Thoracic aorta (tissue), 2 donors: ENCODE data around the gene MS4A8. TPM values are rescaled to one million over a fixed set of nuclear protein-coding genes. Genes with fewer than 3 reads are reported as not detected.
"Not testable (repeated sequence)": the region's sequence is repeated elsewhere in the genome, so short reads cannot be mapped to it uniquely, and the experiment has no call there.

Experiments
- ATAC-seq: fragments of 150-250 bp; one replicate; pipeline ENCODE4 v1.8.0; 2017; ENCODE audit warnings: low read depth; ENCODE audit not compliant: insufficient number of reproducible peaks, low FRiP score
- DNase-seq: peaks from one replicate; pipeline ENCODE4 v3.0.0-alpha.2; 2020; ENCODE audit warnings: low spot score
- H3K27ac ChIP-seq, 2 donors: fragments of 200-600 bp; sonication (generic); 1 replicate in 1 of 2; 2 replicates in 1 of 2; pipeline ENCODE4 v1.5.1; 2016; ENCODE audit warnings: mild to moderate bottlenecking in 2 of 2, moderate library complexity in 2 of 2
- H3K27me3 ChIP-seq: fragments of 200-600 bp; sonication (generic); replicated peaks from 2 replicates; pipeline ENCODE4 v1.6.0; 2016; ENCODE audit warnings: mild to moderate bottlenecking; ENCODE audit not compliant: insufficient read depth
- H3K36me3 ChIP-seq: fragments of 200-600 bp; sonication (generic); one replicate; pipeline ENCODE4 v1.5.1; 2016
- H3K4me1 ChIP-seq, 2 donors: fragments of 200-600 bp; sonication (generic); 1 replicate in 1 of 2; 2 replicates in 1 of 2; pipeline versions ENCODE4 v1.5.1 to v1.6.0; 2016; ENCODE audit warnings: low read depth in 2 of 2, mild to moderate bottlenecking in 1 of 2; ENCODE audit not compliant: control insufficient read depth in 1 of 2
- H3K4me3 ChIP-seq: fragments of 200-600 bp; sonication (generic); 2 replicates; pipeline ENCODE4 v1.5.1; 2016; ENCODE audit warnings: mild to moderate bottlenecking
- H3K9me3 ChIP-seq: fragments of 200-600 bp; sonication (generic); 2 replicates; pipeline ENCODE4 v1.5.1; 2016
- CTCF ChIP-seq: fragments of 200-600 bp; sonication (generic); IDR thresholded peaks from one replicate; pipeline ENCODE4 v1.5.1; 2019; ENCODE audit warnings: antibody characterized with exemption
- total RNA-seq, 2 donors: library from RNA; depleted of rRNA; stranded (reverse); fragments of >200 nt; gene quantifications; one replicate each; pipeline versions ENCODE4 v1.1.0 to v1.2.3, GENCODE V29; 2016

Gene MS4A8
- total RNA-seq, 2 donors from 2014 or later, result not detected

GRCh38 chr11:60680455-60681119 lies 18.8 kb upstream of the MS4A8 start:
- TF ChIP-seq CTCF, result no peak
- no peaks in the 10 kb centered on the region for H3K9me3 ChIP-seq
- H3K27me3 ChIP-seq, result no peaks in the 10 kb centered on the region
- DNase-seq, result no peak
- no peaks in the 10 kb centered on the region for H3K4me1 ChIP-seq
- H3K4me3 ChIP-seq, result no peak overlapping the region
- H3K27ac ChIP-seq, result no peak overlapping the region
- no peak for ATAC-seq
- H3K36me3 ChIP-seq, result no peaks in the 10 kb centered on the region

GRCh38 chr11:60684541-60684848 lies 14.9 kb upstream of the MS4A8 start:
- ATAC-seq, H3K27ac ChIP-seq, H3K36me3 ChIP-seq, H3K9me3 ChIP-seq, H3K4me1 ChIP-seq, H3K4me3 ChIP-seq, DNase-seq, H3K27me3 ChIP-seq: not testable (repeated sequence)

- DNase-seq, result no peak
- Histone ChIP-seq H3K4me1 (no peaks in the 10 kb centered on the region), H3K9me3 (no peaks in the 10 kb centered on the region), H3K4me3 (no peak overlapping the region), H3K27ac (no peak overlapping the region), H3K27me3 (no peaks in the 10 kb centered on the region), H3K36me3 (no peaks in the 10 kb centered on the region)
- ATAC-seq, result no peak
- TF ChIP-seq CTCF, result no peak
Observed at GRCh38 chr11:60691661-60692060, 7.8 kb upstream of the MS4A8 start.

- no peak for TF ChIP-seq CTCF
- DNase-seq (no peak), ATAC-seq (no peak)
- H3K27ac ChIP-seq, result no peak overlapping the region
- no peaks in the 10 kb centered on the region for H3K36me3 ChIP-seq
- H3K9me3 ChIP-seq, result no peaks in the 10 kb centered on the region
- H3K4me1 ChIP-seq, result no peaks in the 10 kb centered on the region
- no peaks in the 10 kb centered on the region for H3K27me3 ChIP-seq
- no peak overlapping the region for H3K4me3 ChIP-seq
Observed at GRCh38 chr11:60699936-60700335, 524 bp downstream of the MS4A8 start.

GRCh38 chr11:60700689-60701468 lies 1.5 kb downstream of the MS4A8 start:
- DNase-seq (no peak), ATAC-seq (no peak)
- Histone ChIP-seq H3K27ac (no peak overlapping the region), H3K27me3 (no peaks in the 10 kb centered on the region), H3K9me3 (no peaks in the 10 kb centered on the region), H3K36me3 (no peaks in the 10 kb centered on the region), H3K4me1 (no peaks in the 10 kb centered on the region), H3K4me3 (no peak overlapping the region)
- no peak for TF ChIP-seq CTCF

GRCh38 chr11:60701469-60701818 lies 2.0 kb downstream of the MS4A8 start:
- H3K27me3 ChIP-seq, result no peaks in the 10 kb centered on the region
- no peaks in the 10 kb centered on the region for H3K4me1 ChIP-seq
- no peak overlapping the region for H3K27ac ChIP-seq
- no peak for ATAC-seq
- no peak overlapping the region for H3K4me3 ChIP-seq
- no peak for DNase-seq
- no peak for TF ChIP-seq CTCF
- no peaks in the 10 kb centered on the region for H3K36me3 ChIP-seq
- H3K9me3 ChIP-seq, result no peaks in the 10 kb centered on the region
